Effector memory CD4-positive, alpha-beta T cell (primary cell): ENCODE data around the gene DNAH14.
"Not testable (repeated sequence)": the region's sequence is repeated elsewhere in the genome, so short reads cannot be mapped to it uniquely, and the experiment has no call there.

Experiments used
- DNase-seq, 3 donors: peaks; one replicate each; pipeline ENCODE4 v3.0.0-alpha.2; 2020
- H3K27ac ChIP-seq: 2 replicates; pipeline ENCODE4 v1.7.0; 2013; ENCODE audit warnings: mild to moderate bottlenecking, low read length, moderate library complexity; ENCODE audit not compliant: insufficient read depth, poor library complexity, severe bottlenecking
- H3K27me3 ChIP-seq: replicated peaks from 2 replicates; pipeline ENCODE4 v1.7.0; 2013; ENCODE audit warnings: mild to moderate bottlenecking, low read length; ENCODE audit not compliant: insufficient read depth, control insufficient read depth, poor library complexity, severe bottlenecking
- H3K36me3 ChIP-seq: 2 replicates; pipeline ENCODE4 v1.7.0; 2013; ENCODE audit warnings: mild to moderate bottlenecking, low read length, moderate library complexity; ENCODE audit not compliant: control insufficient read depth, insufficient read depth
- H3K4me1 ChIP-seq: 2 replicates; pipeline ENCODE4 v1.7.0; 2013; ENCODE audit warnings: low read length, mild to moderate bottlenecking; ENCODE audit not compliant: control insufficient read depth, insufficient read depth, poor library complexity, severe bottlenecking
- H3K4me3 ChIP-seq: 2 replicates; pipeline ENCODE4 v1.7.0; 2013; ENCODE audit warnings: low read length, low read depth, mild to moderate bottlenecking; ENCODE audit not compliant: insufficient read depth, poor library complexity, severe bottlenecking
- H3K9me3 ChIP-seq: 2 replicates; pipeline ENCODE4 v1.7.0; 2013; ENCODE audit warnings: mild to moderate bottlenecking, low read length, moderate library complexity; ENCODE audit not compliant: control insufficient read depth

DNAH14 gene

GRCh38 chr1:225211694-225212442 is 282.4 kb downstream of the DNAH14 start:
- H3K4me1 ChIP-seq, H3K9me3 ChIP-seq, H3K4me3 ChIP-seq, DNase-seq, H3K27ac ChIP-seq, H3K27me3 ChIP-seq, H3K36me3 ChIP-seq: not testable (repeated sequence)

DNA sequence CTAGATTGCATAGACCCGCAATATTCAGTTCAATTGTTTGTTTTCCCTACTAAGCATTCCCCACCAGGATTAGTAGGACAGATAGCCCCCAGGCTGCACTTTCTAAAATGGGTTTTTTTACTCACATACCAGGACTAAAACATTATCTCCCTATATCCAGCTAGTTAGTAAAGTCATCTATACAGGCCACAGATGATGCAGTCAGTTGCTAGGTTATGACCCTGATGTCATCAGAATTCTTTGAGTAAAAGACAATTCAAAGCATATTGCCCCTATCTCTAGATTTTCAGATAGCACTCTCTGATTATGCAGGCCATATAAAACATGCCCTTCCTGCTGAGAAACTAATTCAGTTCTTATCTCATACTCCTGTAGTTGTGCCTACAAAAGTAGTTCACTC is 294.8 kb downstream of the DNAH14 start:
- Histone ChIP-seq H3K27me3 (no peaks in the 10 kb centered on the region), H3K4me3 (no peak overlapping the region), H3K36me3 (no peaks in the 10 kb centered on the region), H3K4me1 (no peaks in the 10 kb centered on the region), H3K9me3 (no peaks in the 10 kb centered on the region), H3K27ac (no peak overlapping the region)
- no peak for DNase-seq

DNA sequence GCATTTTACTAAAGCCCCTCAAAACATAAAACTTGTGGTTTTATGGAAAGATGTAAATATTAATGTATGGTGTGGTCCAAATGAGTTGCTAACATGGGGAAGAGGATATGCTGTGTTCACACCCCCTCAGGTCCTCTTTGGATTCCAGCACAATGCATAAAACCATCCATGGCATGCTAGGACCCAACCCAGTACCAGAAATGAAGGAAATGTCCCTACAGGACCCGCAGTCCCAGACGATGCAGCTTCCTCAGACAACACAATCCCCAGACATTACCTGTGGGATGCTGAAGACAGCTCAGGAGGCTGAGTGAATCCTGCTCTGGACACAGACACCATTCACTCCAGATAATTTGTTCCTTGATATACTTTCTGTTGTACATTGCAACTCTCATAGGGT is 296.2 kb downstream of the DNAH14 start:
- H3K4me3 ChIP-seq: no peak overlapping the region
- DNase-seq: no peak
- H3K9me3 ChIP-seq: no peaks in the 10 kb centered on the region
- no peaks in the 10 kb centered on the region for H3K36me3 ChIP-seq
- no peak overlapping the region for H3K27ac ChIP-seq
- H3K27me3 ChIP-seq: no peaks in the 10 kb centered on the region
- H3K4me1 ChIP-seq: no peaks in the 10 kb centered on the region

DNA sequence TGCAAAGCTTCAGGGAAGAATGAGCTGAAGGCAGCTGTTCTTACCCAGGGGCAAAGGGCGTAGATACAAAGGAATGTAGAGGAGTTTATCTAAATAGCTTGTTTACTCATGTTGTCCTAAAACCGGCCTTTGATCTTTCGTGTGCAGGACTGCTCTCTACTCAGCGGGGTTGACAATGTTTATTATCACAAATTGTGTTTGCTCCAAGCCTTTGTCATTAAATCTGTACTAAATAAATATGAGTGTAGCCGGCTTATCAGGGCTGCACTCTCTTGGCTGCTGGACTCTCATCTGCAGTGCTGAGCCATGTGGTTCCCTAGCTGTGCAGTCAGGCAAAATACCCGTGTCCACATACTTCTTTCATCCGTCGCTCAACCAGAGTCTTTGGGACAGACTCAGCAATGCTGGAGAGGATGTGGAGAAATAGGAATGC is 299.4 kb downstream of the DNAH14 start:
- H3K4me1 ChIP-seq: no peaks in the 10 kb centered on the region
- no peaks in the 10 kb centered on the region for H3K27me3 ChIP-seq
- H3K9me3 ChIP-seq: no peaks in the 10 kb centered on the region
- no peaks in the 10 kb centered on the region for H3K36me3 ChIP-seq
- no peak for DNase-seq
- no peak overlapping the region for H3K4me3 ChIP-seq
- H3K27ac ChIP-seq: no peak overlapping the region

DNA sequence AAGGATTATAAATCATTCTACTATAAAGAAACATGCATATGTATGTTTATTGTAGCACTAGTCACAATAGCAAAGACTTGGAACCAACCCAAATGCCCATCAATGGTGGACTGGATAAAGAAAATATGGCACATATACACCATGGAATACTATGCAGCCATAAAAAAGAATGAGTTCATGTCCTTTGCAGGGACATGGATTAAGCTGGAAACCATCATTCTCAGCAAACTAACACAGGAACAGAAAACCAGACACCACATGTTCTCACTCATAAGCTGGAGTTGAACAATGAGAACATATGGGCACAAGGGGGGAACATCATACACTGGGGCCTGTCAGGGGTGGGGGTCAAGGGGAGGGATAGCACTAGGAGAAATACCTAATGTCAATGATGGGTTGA is 300.0 kb downstream of the DNAH14 start:
- not testable (repeated sequence) for H3K27me3 ChIP-seq, DNase-seq, H3K9me3 ChIP-seq, H3K4me1 ChIP-seq, H3K36me3 ChIP-seq, H3K27ac ChIP-seq, H3K4me3 ChIP-seq

- Histone ChIP-seq H3K4me3 (no peak overlapping the region), H3K27me3 (no peaks in the 10 kb centered on the region), H3K27ac (no peak overlapping the region), H3K36me3 (no peaks in the 10 kb centered on the region), H3K4me1 (no peaks in the 10 kb centered on the region), H3K9me3 (no peaks in the 10 kb centered on the region)
- DNase-seq: no peak
Observed at GRCh38 chr1:225230483-225230882, 301.0 kb downstream of the DNAH14 start.

GRCh38 chr1:225232930-225233329 is 303.5 kb downstream of the DNAH14 start:
- H3K4me1 ChIP-seq, H3K27me3 ChIP-seq, H3K36me3 ChIP-seq, DNase-seq, H3K4me3 ChIP-seq, H3K9me3 ChIP-seq, H3K27ac ChIP-seq: not testable (repeated sequence)

- Histone ChIP-seq H3K9me3 (no peaks in the 10 kb centered on the region), H3K27ac (no peak overlapping the region), H3K4me1 (no peaks in the 10 kb centered on the region), H3K36me3 (no peaks in the 10 kb centered on the region), H3K27me3 (no peaks in the 10 kb centered on the region), H3K4me3 (no peak overlapping the region)
- DNase-seq: no peak
Observed at GRCh38 chr1:225242611-225243010, 313.1 kb downstream of the DNAH14 start.

DNA sequence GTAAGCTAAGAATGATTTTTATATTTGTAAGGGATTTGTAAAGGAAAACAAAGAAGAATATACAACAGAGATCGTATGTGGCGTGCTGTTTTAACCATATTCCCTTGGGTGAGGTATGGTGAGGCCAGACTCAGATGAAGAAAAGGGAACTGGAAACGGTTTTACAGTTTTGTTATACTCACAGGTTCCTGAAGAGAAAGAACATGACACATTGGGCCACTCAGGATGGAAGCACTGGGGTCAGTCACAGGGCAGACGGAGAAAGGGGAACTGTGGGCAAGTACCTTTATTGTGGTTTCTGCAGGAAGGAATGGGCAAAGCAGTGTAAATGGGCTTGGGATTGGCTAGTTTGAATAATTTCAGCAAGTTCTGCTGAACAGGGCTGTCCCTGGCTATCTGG is 321.0 kb downstream of the DNAH14 start:
- Histone ChIP-seq H3K36me3 (no peaks in the 10 kb centered on the region), H3K4me3 (no peak overlapping the region), H3K4me1 (no peaks in the 10 kb centered on the region), H3K27ac (no peak overlapping the region), H3K9me3 (no peaks in the 10 kb centered on the region), H3K27me3 (no peaks in the 10 kb centered on the region)
- no peak for DNase-seq

- H3K36me3 ChIP-seq: no peaks in the 10 kb centered on the region
- no peaks in the 10 kb centered on the region for H3K4me1 ChIP-seq
- DNase-seq: no peak
- no peaks in the 10 kb centered on the region for H3K9me3 ChIP-seq
- H3K27me3 ChIP-seq: no peaks in the 10 kb centered on the region
- no peak overlapping the region for H3K4me3 ChIP-seq
- H3K27ac ChIP-seq: no peak overlapping the region
Observed at GRCh38 chr1:225253173-225253572, 323.7 kb downstream of the DNAH14 start.
